HTERT RPE-1 (cell line): ENCODE results near the gene CIC.

Experiments
- in situ Hi-C: fragments of 300-500 bp; cut with MboI; formaldehyde crosslinking; loops from 4 replicates; pipeline ENCODE4 v1.14.3; 2020; ENCODE audit warnings: low sequenced_read_pairs

The CIC gene

GRCh38 chr19:42303101-42303464 is 34.0 kb downstream of the CIC start:
- in situ Hi-C loops, result no loop called here

GRCh38 chr19:42303876-42304275 is 34.8 kb downstream of the CIC start:
- in situ Hi-C loops, result no loop called here

- in situ Hi-C loops, result no loop called here
Observed at GRCh38 chr19:42306646-42307045, 37.6 kb downstream of the CIC start.

GRCh38 chr19:42309686-42310085 is 40.6 kb downstream of the CIC start:
- in situ Hi-C loops, result no loop called here

GRCh38 chr19:42311657-42312056 is 42.6 kb downstream of the CIC start:
- in situ Hi-C loops, result no loop called here

GRCh38 chr19:42312370-42312769 is 43.3 kb downstream of the CIC start:
- in situ Hi-C loops, result no loop called here

GRCh38 chr19:42313096-42313839 is 44.2 kb downstream of the CIC start, which contains the start of gene TMEM145:
Gene TMEM145, plus strand, starts transcription at chr19:42313309. Its CDS starts 68 bp downstream, at chr19:42313377.
- in situ Hi-C loops, result no loop called here

GRCh38 chr19:42313840-42314755 is 45.0 kb downstream of the CIC start:
- in situ Hi-C loops, result no loop called here

- in situ Hi-C loops, result no loop called here
Observed at GRCh38 chr19:42315024-42315423, 46.0 kb downstream of the CIC start.

GRCh38 chr19:42316223-42317211 is 47.5 kb downstream of the CIC start:
- in situ Hi-C loops, result no loop called here

- in situ Hi-C loops, result no loop called here
Observed at GRCh38 chr19:42317535-42317934, 48.5 kb downstream of the CIC start.

GRCh38 chr19:42322305-42322704 is 53.3 kb downstream of the CIC start:
- in situ Hi-C loops, result no loop called here

GRCh38 chr19:42323473-42323851 is 54.4 kb downstream of the CIC start:
- in situ Hi-C loops, result no loop called here

GRCh38 chr19:42323852-42324654 is 55.0 kb downstream of the CIC start:
- in situ Hi-C loops, result no loop called here

GRCh38 chr19:42324655-42325307 is 55.7 kb downstream of the CIC start:
- in situ Hi-C loops, result no loop called here

GRCh38 chr19:42325308-42325895 is 56.4 kb downstream of the CIC start, which contains the start of gene MEGF8:
Gene MEGF8, plus strand, starts transcription at chr19:42325635. Its CDS starts 609 bp downstream, at chr19:42326244.
- in situ Hi-C loops, result no loop called here

- in situ Hi-C loops, result no loop called here
Observed at GRCh38 chr19:42325896-42326771, 57.1 kb downstream of the CIC start.

GRCh38 chr19:42326969-42327368 is 57.9 kb downstream of the CIC start:
- in situ Hi-C loops, result no loop called here
